NOMO-1 (cell line): Measurements from ENCODE around the gene NPRL2.
"Not testable (repeated sequence)": the region's sequence is repeated elsewhere in the genome, so short reads cannot be mapped to it uniquely, and the experiment has no call there.

Source experiments
- DNase-seq, 2 experiments: peaks; one replicate each; lab custom pipeline; 2025; ENCODE audit not compliant: unreplicated experiment in 2 of 2; lab: John Stamatoyannopoulos, UW

Gene NPRL2

GRCh38 chr3:50318163-50318562 is 32.4 kb downstream of the NPRL2 start:
- no peak for DNase-seq

DNA sequence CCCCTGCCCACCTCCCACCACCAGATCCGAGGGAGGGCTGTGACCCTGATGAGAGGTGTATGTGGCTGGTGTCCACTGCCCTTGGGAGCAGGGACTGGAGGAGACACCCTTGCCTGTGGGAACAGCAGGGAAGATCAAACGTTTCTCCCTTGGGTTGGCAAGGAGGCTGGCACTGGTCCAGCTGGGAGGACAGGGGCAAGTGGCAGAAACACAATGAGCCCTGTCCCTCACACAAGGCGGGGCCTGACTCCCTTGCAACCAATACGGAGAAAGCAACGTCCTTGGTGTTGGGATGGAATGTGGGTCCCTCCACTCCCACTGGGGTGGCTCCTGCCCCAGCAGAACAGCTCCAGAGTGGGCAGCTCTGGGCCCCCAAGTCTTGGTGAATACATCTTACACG is 33.3 kb downstream of the NPRL2 start:
- DNase-seq, result no peak

GRCh38 chr3:50316657-50317242 is 33.8 kb downstream of the NPRL2 start:
- DNase-seq, result no peak

DNA sequence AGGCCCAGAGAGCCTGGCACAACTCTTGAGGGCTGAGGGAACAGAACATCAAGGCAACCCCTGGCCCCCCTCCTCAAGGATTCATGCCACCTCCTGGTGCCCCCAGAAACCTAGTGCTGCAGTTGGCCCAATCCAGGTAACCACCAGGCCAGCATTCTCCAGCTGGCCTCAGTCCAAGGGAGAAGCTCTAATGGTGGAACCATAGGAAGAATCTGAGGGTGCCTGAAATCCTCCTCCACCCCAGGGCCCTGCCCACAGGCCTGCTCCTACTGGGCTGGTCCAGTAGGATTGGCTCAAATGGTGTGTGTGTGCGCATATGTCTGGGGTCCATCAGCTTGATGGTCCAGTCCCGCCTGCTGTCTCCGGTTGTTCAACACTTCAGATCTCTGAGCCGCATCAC is 35.8 kb downstream of the NPRL2 start:
- DNase-seq, result no peak

DNA sequence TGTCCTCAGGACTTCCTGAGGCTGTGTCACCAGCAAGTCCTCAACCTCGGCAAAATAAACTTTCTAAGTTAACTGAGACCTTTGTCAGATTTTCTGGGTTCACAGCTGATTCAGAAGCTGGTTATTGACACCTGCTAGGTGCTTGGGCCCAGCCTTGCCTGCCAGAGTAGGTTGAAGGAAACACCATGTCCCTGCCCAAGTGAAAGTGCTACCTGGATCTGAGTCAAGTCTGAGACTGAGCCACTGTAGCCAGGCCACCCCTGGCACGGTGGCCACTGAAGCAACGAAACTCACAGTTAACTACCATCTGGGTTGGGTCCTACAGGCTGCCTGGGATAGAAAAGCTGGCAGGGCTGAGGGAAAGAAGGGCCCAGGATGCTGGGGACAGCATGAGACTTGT is 36.2 kb downstream of the NPRL2 start:
- no peak for DNase-seq

- not testable (repeated sequence) for DNase-seq
These were observed 38.5 kb downstream of the NPRL2 start for GRCh38 chr3:50312041-50312440.

DNA sequence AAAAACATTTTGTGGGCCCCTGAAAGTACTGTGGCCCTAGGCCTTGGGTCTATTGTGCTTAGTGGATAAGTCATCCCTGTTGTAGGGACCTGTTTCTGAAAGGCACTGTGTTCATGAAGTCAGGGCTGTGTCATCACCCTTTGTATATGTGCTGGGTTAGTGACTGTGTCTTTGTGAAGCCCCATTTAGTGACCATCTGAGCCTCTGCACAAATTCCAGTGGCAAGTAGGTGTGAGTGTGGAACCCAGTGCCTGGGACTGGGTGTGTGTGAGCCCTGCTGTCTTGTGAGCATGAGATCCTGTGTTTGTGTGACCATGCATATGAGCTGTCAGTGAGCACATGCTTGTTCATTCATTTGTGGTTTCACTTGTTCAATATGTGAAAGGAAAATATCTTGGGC is 46.0 kb downstream of the NPRL2 start:
- DNase-seq, result no peak

GRCh38 chr3:50303013-50303815 is 47.4 kb downstream of the NPRL2 start, which contains the start of gene HYAL1:
Gene HYAL1 (minus strand): TSS chr3:50303574. CDS start chr3:50302956, 618 bp downstream.
- DNase-seq, result no peak

- no peak for DNase-seq
These were observed 48.2 kb downstream of the NPRL2 start for GRCh38 chr3:50302095-50303012.

DNA sequence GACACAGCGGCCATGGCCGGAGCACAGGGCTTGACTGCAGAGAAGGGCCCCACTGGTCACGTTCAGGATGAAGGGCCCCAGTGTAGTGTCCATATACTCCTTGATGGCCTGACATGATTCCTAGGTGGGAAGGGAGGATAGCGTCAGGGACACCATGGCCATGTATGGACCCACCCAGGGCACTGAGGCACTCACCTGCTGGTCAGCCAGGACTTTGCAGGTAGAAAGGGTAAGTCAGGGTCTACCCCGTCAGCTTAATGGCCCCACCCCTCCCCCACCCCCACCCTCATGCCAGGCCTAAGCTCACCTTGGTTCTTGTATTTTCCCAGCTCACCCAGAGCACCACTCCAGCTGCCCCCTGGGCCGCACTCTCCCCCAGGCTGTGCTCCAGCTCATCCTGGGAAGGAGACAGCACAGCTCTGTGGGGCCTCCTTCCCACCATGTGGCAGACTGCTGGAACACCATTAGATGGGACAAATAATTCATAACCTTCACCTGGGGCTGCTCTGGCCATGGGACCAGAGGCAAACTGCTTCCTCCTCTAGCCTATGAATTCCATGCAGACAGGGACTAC is 49.8 kb downstream of the NPRL2 start:
- no peak for DNase-seq

DNA sequence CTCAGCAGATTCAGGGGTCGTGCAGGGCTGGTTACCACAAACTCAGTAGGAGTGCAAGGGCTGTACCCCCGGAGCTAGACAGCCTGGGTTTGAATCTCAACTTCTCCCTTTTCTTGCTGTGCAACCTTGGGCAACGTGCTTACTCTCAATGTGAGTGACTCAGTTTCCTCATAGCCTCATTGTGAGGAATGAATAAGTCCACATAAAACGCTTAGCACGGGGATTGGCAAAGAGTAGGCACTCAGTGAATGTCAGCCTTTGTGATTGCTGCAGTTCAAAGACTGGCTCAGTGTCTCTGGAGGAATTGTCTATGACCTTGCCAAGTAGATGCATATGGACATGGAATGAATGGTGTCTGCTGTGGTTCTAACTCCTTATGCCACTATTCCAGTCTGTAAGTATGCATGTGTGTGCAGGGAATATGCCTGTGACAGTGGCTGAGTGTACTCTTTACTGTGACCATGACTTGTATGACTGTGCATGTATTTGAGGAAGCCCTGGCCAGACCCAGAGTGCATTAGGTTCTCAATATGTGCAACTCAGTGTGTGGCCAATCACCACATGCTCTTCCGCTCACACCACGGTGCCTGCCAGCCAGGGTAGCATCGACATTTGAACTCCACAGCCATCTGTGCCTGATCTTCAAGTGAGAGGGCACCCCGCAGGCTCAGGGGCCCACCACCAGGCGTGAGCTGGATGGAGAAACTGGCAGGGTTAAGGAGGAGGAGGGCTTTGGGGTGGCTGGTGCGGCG is 50.5 kb downstream of the NPRL2 start:
- DNase-seq, result peak; percentile 74 to 92

DNA sequence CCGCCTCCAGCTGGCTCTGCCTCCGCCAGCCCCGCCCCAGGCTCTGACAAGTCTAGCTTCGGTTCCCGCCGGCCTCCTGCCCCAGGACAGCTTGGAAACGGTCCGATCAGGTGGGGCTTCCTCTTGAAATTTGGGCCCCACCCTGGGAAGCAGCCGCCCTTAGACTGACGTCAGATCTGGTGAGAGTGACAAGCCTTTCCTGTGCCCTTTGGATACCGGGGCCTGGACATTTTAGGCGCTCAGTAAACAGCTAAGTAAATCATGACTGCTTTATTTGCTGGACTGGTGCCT is 51.0 kb downstream of the NPRL2 start:
- no peak for DNase-seq

- peak; percentile 99 to 100 for DNase-seq
These were observed 51.5 kb downstream of the NPRL2 start, which contains the start of the genes HYAL3 and NAA80 for GRCh38 chr3:50298836-50299637. Gene HYAL3 (minus strand): TSS chr3:50299405. CDS start chr3:50295602, 3,803 bp downstream. Gene NAA80 (minus strand): TSS chr3:50299405. CDS start chr3:50297463, 1,942 bp downstream.

- peak in 1 of 2 experiments; percentile 35 for DNase-seq
These were observed 52.5 kb downstream of the NPRL2 start for GRCh38 chr3:50297896-50298725.

- DNase-seq, result no peak
These were observed 53.2 kb downstream of the NPRL2 start for GRCh38 chr3:50297384-50297775.
